ENCODE data around the gene VWA8. TPM values are rescaled to one million over a fixed set of nuclear protein-coding genes. Genes with fewer than 3 reads are reported as not detected.

Gene VWA8
- total RNA-seq, 1 experiment from 2014 or later = 22.6 TPM

DNA sequence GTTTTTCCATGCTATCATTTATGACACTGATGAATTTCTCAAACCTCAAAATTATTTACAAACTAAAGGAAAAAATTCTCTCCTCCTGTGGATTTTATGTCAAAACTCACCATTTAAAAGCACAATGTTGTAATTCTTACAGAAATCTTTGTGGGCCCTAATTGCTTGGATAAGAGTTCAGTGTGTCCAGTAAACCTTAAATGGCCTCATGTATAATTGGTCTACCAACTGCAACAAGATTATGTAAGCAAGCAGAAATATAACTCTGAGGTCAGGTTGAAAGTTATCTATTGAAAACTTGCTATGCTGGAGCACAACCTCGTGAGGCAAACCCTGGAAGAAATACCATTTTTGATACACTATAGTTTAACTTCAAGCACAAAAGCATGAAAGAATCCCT is 22.0 kb downstream of the VWA8 start:
- Histone ChIP-seq H4K20me1 (ENCODE audit: insufficient read depth) (no peaks in the 10 kb centered on the region), H3K27ac (ENCODE audit: low read depth, low read length) (no peak overlapping the region), H3K9me3 (ENCODE audit: control insufficient read depth in 1 of 2, insufficient read depth in 1 of 2, low read depth in 1 of 2, low read length in 2 of 2) (no peaks in the 10 kb centered on the region), H3K4me3 (replicated peaks in 1 of 2; ENCODE audit: low read depth in 1 of 2, low read length in 2 of 2) (no peak overlapping the region), H3K4me2 (ENCODE audit: low read length) (no peak overlapping the region), H3K9me2 (ENCODE audit: insufficient read depth) (no peaks in the 10 kb centered on the region), H3K4me1 (ENCODE audit: control insufficient read depth in 1 of 2, insufficient read depth in 2 of 2, low read length in 2 of 2) (no peaks in the 10 kb centered on the region), H3K79me2 (ENCODE audit: insufficient read depth, low read length) (peaks cover 58% of the 10 kb centered on the region), H3K9ac (ENCODE audit: low read length) (no peak overlapping the region), H3K27me3 (ENCODE audit: insufficient read depth, low read length) (no peaks in the 10 kb centered on the region), H2AFZ (ENCODE audit: low read depth, low read length, poor library complexity, severe bottlenecking) (no peak overlapping the region), H3K36me3 (ENCODE audit: control insufficient read depth in 1 of 2, insufficient read depth in 2 of 2, low read length in 2 of 2) (no peaks in the 10 kb centered on the region)
- TF ChIP-seq RAD21 (IDR thresholded peaks at IDR 0.05; ENCODE audit: low read depth) (no peak), SRF (IDR thresholded peaks at IDR 0.05; ENCODE audit: low read depth) (no peak), ELF1 (IDR thresholded peaks at IDR 0.05; ENCODE audit: borderline replicate concordance, low read depth) (no peak), TCF7L2 (IDR thresholded peaks at IDR 0.05; ENCODE audit: borderline replicate concordance, extremely low read depth, insufficient read depth, insufficient read length) (no peak), POLR2AphosphoS5 (IDR thresholded peaks at IDR 0.05; ENCODE audit: low read depth, low read length) (no peak)
- TF ChIP-seq, protein P1, sequence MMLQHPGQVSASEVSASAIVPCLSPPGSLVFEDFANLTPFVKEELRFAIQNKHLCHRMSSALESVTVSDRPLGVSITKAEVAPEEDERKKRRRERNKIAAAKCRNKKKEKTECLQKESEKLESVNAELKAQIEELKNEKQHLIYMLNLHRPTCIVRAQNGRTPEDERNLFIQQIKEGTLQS (IDR thresholded peaks at IDR 0.05) = no peak
- TF ChIP-seq, protein P2, sequence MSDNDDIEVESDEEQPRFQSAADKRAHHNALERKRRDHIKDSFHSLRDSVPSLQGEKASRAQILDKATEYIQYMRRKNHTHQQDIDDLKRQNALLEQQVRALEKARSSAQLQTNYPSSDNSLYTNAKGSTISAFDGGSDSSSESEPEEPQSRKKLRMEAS (IDR thresholded peaks at IDR 0.05) = no peak
- TF ChIP-seq, protein P3, sequence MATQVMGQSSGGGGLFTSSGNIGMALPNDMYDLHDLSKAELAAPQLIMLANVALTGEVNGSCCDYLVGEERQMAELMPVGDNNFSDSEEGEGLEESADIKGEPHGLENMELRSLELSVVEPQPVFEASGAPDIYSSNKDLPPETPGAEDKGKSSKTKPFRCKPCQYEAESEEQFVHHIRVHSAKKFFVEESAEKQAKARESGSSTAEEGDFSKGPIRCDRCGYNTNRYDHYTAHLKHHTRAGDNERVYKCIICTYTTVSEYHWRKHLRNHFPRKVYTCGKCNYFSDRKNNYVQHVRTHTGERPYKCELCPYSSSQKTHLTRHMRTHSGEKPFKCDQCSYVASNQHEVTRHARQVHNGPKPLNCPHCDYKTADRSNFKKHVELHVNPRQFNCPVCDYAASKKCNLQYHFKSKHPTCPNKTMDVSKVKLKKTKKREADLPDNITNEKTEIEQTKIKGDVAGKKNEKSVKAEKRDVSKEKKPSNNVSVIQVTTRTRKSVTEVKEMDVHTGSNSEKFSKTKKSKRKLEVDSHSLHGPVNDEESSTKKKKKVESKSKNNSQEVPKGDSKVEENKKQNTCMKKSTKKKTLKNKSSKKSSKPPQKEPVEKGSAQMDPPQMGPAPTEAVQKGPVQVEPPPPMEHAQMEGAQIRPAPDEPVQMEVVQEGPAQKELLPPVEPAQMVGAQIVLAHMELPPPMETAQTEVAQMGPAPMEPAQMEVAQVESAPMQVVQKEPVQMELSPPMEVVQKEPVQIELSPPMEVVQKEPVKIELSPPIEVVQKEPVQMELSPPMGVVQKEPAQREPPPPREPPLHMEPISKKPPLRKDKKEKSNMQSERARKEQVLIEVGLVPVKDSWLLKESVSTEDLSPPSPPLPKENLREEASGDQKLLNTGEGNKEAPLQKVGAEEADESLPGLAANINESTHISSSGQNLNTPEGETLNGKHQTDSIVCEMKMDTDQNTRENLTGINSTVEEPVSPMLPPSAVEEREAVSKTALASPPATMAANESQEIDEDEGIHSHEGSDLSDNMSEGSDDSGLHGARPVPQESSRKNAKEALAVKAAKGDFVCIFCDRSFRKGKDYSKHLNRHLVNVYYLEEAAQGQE (IDR thresholded peaks at IDR 0.05; ENCODE audit: low read depth) = no peak
- DNase-seq (ENCODE audit: low read depth, low spot score) (no peak), ATAC-seq (no peak)
- POLR2A ChIA-PET = no interaction called here
- no TSS peak for BruUV-seq (replicated peaks)
- intact Hi-C loops (cut with micrococcal nuclease) = no loop called here
- CTCF ChIA-PET = no interaction called here
- RAD21 ChIA-PET (ENCODE audit: low non-redundant PET in 1 of 2, low total read pairs in 2 of 2, uncharacterized antibody in 2 of 2, unreplicated experiment in 2 of 2) = no interaction called here

Data from HCT116 (cell line).